Colonic mucosa (tissue), 4 donors: ENCODE results near the gene CFAP221. TPM values are rescaled to one million over a fixed set of nuclear protein-coding genes. Genes with fewer than 3 reads are reported as not detected.

Source experiments
- DNase-seq: peaks from one replicate; pipeline ENCODE4 v3.0.0-alpha.2; 2020
- H3K27ac ChIP-seq: fragments of 200-600 bp; one replicate; pipeline ENCODE4 v1.8.0; 2021
- H3K27me3 ChIP-seq: fragments of 200-600 bp; one replicate; pipeline ENCODE4 v1.8.0; 2021
- H3K36me3 ChIP-seq: fragments of 200-600 bp; one replicate; pipeline ENCODE4 v1.8.0; 2021
- H3K4me1 ChIP-seq: fragments of 200-600 bp; one replicate; pipeline ENCODE4 v1.8.0; 2021; ENCODE audit warnings: mild to moderate bottlenecking
- H3K4me3 ChIP-seq: fragments of 200-600 bp; one replicate; pipeline ENCODE4 v1.8.0; 2021
- H3K9ac ChIP-seq, 2 donors: one replicate each; pipeline ENCODE4 v1.7.0; 2013; ENCODE audit warnings: control low read depth in 2 of 2, low read depth in 2 of 2, low read length in 2 of 2
- H3K9me3 ChIP-seq: fragments of 200-600 bp; one replicate; pipeline ENCODE4 v1.8.0; 2021
- intact Hi-C: fragments of 100-400 bp; cut with DNase I; formaldehyde crosslinking; loops from one replicate; pipeline ENCODE4 v1.14.1; 2022
- total RNA-seq, 2 donors: library from RNA; stranded (reverse); fragmentation: NEBNext Ultra II Directional in 1 of 2; extraction: Animal tissue kit (Norgen Biotek cat#: 25700) in 1 of 2; gene quantifications; one replicate each; pipeline ENCODE4 v1.2.1, GENCODE V29; 2021
- TF ChIP-seq, protein P1 (sequence below): fragments of 200-600 bp; IDR thresholded peaks from one replicate; pipeline ENCODE4 v1.8.0; 2022; ENCODE audit warnings: antibody characterized with exemption, mild to moderate bottlenecking
- donor health status: healthy.
- donor health status: DM: no; HTN: no; CAD: no.
- donor health status: DM: no; HTN: no; CAD: no.

The CFAP221 gene
- total RNA-seq, 2 donors from 2014 or later: not detected

GRCh38 chr2:119649364-119649917 is 105.2 kb downstream of the CFAP221 start:
- Histone ChIP-seq H3K9me3 (no peaks in the 10 kb centered on the region), H3K36me3 (no peaks in the 10 kb centered on the region), H3K27ac (no peak overlapping the region), H3K4me3 (no peak overlapping the region), H3K9ac (no peak overlapping the region), H3K4me1 (no peaks in the 10 kb centered on the region), H3K27me3 (no peaks in the 10 kb centered on the region)
- DNase-seq: no peak
- TF ChIP-seq, protein P1, sequence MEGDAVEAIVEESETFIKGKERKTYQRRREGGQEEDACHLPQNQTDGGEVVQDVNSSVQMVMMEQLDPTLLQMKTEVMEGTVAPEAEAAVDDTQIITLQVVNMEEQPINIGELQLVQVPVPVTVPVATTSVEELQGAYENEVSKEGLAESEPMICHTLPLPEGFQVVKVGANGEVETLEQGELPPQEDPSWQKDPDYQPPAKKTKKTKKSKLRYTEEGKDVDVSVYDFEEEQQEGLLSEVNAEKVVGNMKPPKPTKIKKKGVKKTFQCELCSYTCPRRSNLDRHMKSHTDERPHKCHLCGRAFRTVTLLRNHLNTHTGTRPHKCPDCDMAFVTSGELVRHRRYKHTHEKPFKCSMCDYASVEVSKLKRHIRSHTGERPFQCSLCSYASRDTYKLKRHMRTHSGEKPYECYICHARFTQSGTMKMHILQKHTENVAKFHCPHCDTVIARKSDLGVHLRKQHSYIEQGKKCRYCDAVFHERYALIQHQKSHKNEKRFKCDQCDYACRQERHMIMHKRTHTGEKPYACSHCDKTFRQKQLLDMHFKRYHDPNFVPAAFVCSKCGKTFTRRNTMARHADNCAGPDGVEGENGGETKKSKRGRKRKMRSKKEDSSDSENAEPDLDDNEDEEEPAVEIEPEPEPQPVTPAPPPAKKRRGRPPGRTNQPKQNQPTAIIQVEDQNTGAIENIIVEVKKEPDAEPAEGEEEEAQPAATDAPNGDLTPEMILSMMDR: no peak
- intact Hi-C loops: no loop called here

- Histone ChIP-seq H3K27ac (no peak overlapping the region), H3K27me3 (no peaks in the 10 kb centered on the region), H3K9ac (no peak overlapping the region), H3K9me3 (no peaks in the 10 kb centered on the region), H3K36me3 (no peaks in the 10 kb centered on the region), H3K4me1 (no peaks in the 10 kb centered on the region), H3K4me3 (no peak overlapping the region)
- intact Hi-C loops: no loop called here
- DNase-seq: no peak
- TF ChIP-seq, protein P1: no peak
Measured at GRCh38 chr2:119650206-119650605, 106.0 kb downstream of the CFAP221 start.

- no peaks in the 10 kb centered on the region for H3K27me3 ChIP-seq
- TF ChIP-seq, protein P1: no peak
- H3K9ac ChIP-seq: no peak overlapping the region
- intact Hi-C loops: no loop called here
- no peak overlapping the region for H3K4me3 ChIP-seq
- H3K27ac ChIP-seq: no peak overlapping the region
- DNase-seq: no peak
- H3K36me3 ChIP-seq: no peaks in the 10 kb centered on the region
- no peaks in the 10 kb centered on the region for H3K4me1 ChIP-seq
- H3K9me3 ChIP-seq: no peaks in the 10 kb centered on the region
Measured at GRCh38 chr2:119650846-119651370, 106.7 kb downstream of the CFAP221 start.

DNA sequence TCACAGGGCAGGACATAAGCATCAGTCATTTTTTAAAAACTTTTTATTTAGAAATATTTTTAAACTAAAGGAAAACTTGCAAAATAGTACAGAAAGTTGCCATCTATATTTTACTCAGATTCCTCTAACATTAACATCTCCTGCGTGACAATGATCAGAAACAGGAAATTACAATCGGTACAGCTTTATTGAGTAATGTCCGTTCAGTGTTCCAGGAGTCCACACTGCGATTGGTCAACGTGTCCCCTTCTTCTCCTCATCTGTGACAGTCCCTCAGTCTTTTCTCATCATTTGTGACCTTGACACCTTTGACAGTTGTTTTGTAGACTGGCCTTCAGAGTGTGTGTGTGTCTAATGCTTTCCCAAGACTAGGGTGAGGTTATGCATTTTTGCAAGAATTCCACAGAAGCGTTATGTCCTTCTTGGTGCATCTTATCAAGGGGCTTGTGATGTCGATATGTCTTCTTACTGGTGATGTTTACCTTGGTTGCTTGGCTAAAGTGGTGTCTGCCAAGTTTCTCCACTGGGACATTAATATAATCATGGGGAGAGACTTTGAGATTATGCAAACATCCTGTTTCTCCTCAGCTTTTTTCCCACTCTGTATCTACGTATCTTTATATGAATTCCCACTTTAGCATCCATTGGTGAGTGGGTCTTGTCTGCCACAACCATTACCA is 113.4 kb downstream of the CFAP221 start:
- TF ChIP-seq, protein P1: no peak
- Histone ChIP-seq H3K36me3 (no peaks in the 10 kb centered on the region), H3K4me3 (no peak overlapping the region), H3K27me3 (no peaks in the 10 kb centered on the region), H3K4me1 (no peaks in the 10 kb centered on the region), H3K27ac (no peak overlapping the region), H3K9ac (no peak overlapping the region), H3K9me3 (no peaks in the 10 kb centered on the region)
- DNase-seq: no peak
- intact Hi-C loops: loop anchor here (5.0 kb wide), 2 partner anchors 140 to 250 kb away; no protein-coding TSS in a partner anchor

DNA sequence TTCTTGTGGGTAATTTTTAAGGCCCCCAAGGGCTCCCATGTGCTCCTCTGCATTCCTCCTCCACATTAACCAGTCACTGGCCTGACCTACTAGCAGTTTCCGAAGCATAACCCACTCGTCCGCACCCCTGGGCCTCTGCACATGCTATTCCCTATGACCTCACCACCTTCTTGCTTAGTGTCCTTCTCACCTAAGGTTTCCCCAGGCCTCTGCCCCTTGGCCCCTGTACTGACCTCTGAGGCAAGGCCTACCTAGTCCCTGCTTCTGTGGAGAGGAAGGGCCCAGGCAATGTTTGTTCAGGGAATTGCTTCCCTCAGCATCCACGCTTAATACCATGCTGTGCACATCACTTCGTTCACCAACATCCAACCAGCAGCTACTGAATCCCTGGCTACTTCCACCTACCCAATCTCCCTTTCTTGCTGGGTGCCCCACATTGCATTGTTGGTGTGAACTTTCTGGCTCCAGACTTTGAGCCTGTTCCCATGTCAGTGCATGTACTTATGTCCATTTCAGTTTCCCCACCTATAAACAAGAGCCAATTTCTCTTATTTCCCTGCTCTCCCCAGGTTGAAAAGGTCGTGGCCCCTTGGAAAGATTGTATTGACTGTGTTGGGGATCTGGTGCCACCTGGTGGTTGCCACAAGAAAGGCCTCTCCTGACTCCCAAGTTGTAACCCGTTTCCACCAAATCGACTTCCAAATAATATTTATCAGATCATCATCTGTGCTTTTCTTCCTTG is 115.5 kb downstream of the CFAP221 start:
- H3K27ac ChIP-seq: no peak overlapping the region
- no peak overlapping the region for H3K4me3 ChIP-seq
- H3K36me3 ChIP-seq: no peaks in the 10 kb centered on the region
- H3K9ac ChIP-seq: no peak overlapping the region
- DNase-seq: peak; percentile 52
- no peaks in the 10 kb centered on the region for H3K27me3 ChIP-seq
- H3K9me3 ChIP-seq: no peaks in the 10 kb centered on the region
- intact Hi-C loops: loop anchor here (5.0 kb wide), 2 partner anchors 142 to 252 kb away; no protein-coding TSS in a partner anchor
- no peaks in the 10 kb centered on the region for H3K4me1 ChIP-seq
- TF ChIP-seq, protein P1: peak; percentile 77
